Transverse colon (tissue), 4 donors: ENCODE measurements around the gene CDH12. TPM values are rescaled to one million over a fixed set of nuclear protein-coding genes. Genes with fewer than 3 reads are reported as not detected.

Experiments used
- DNase-seq: peaks from one replicate; pipeline ENCODE4 v3.0.0-alpha.2; 2019
- H3K27ac ChIP-seq, 4 donors: fragments of 200-600 bp; sonication (generic); 2 replicates each; pipeline ENCODE4 v1.5.1; 2016 to 2018; ENCODE audit warnings: inconsistent platforms in 4 of 4
- H3K27me3 ChIP-seq: fragments of 200-600 bp; sonication (generic); 2 replicates; pipeline ENCODE4 v1.5.1; 2017; ENCODE audit warnings: inconsistent platforms
- H3K36me3 ChIP-seq, 4 donors: fragments of 200-600 bp; sonication (generic); 2 replicates each; pipeline ENCODE4 v1.5.1; 2017 to 2019; ENCODE audit warnings: inconsistent platforms in 4 of 4
- H3K4me1 ChIP-seq, 4 donors: fragments of 200-600 bp; sonication (generic); 2 replicates each; pipeline ENCODE4 v1.5.1; 2017 to 2020; ENCODE audit warnings: inconsistent platforms in 4 of 4
- H3K4me3 ChIP-seq, 4 donors: fragments of 200-600 bp; sonication (generic); 1 replicate in 1 of 4; 2 replicates in 3 of 4; pipeline versions ENCODE4 v1.5.1 to v1.6.1; 2017 to 2019; ENCODE audit warnings: inconsistent platforms in 4 of 4
- H3K9me3 ChIP-seq, 2 donors: fragments of 200-600 bp; sonication (generic); 2 replicates each; pipeline ENCODE4 v1.5.1; 2017 to 2019; ENCODE audit warnings: inconsistent platforms in 2 of 2
- CTCF ChIP-seq, 5 experiments: fragments of 200-600 bp in 3 of 5; fragments of 450-650 bp in 2 of 5; sonication (generic) in 3 of 5; IDR thresholded peaks; 1 replicate in 2 of 5; 2 replicates in 3 of 5; pipeline ENCODE4 v1.5.1; 2016 to 2017; ENCODE audit warnings: antibody characterized with exemption in 5 of 5, inconsistent platforms in 3 of 5, mild to moderate bottlenecking in 2 of 5, moderate library complexity in 1 of 5
- EP300 ChIP-seq: sonication (generic); formaldehyde crosslinking; IDR thresholded peaks from one replicate; pipeline ENCODE4 v1.6.1; 2017; ENCODE audit warnings: antibody characterized with exemption, low read depth
- POLR2A ChIP-seq: fragments of 450-650 bp; IDR thresholded peaks from one replicate; pipeline ENCODE4 v1.6.1; 2016; ENCODE audit warnings: antibody characterized with exemption, mild to moderate bottlenecking, moderate library complexity
- POLR2AphosphoS5 ChIP-seq, 3 donors: sonication (generic); formaldehyde crosslinking; IDR thresholded peaks; one replicate each; pipeline ENCODE4 v1.6.1; 2016; ENCODE audit warnings: antibody characterized with exemption in 3 of 3
- WGBS, 2 donors: methylation state at CpG; one replicate each; pipeline ENCODE4 v1.1.5; 2018; ENCODE audit warnings: low coverage in 1 of 2; 5-methylcytosine and 5-hydroxymethylcytosine counted together
- in situ Hi-C, 4 donors: fragments of 200-750 bp; cut with MboI; loops; one replicate each; pipeline versions ENCODE4 v1.15.0 to v1.15.1; 2017; ENCODE audit warnings: low sequenced_read_pairs in 3 of 4, low pct_ligation_motif_present in 1 of 4, low pct_unique_long_range_greater_than_20kb in 1 of 4
- intact Hi-C: fragments of 100-400 bp; cut with DNase I; formaldehyde crosslinking; loops from one replicate; pipeline ENCODE4 v1.15.1; 2023; ENCODE audit warnings: low total_unique reads
- total RNA-seq, 4 donors: library from RNA; depleted of rRNA; stranded (reverse); fragments of >200 nt; gene quantifications; one replicate each; pipeline ENCODE4 v1.1.0, GENCODE V29; 2016

The CDH12 gene
- total RNA-seq, 4 donors from 2014 or later, result 0.14 TPM; not detected in 3

GRCh38 chr5:22352493-22352892, 500.7 kb downstream of the CDH12 start:
- H3K4me1 ChIP-seq, result no peaks in the 10 kb centered on the region

DNA sequence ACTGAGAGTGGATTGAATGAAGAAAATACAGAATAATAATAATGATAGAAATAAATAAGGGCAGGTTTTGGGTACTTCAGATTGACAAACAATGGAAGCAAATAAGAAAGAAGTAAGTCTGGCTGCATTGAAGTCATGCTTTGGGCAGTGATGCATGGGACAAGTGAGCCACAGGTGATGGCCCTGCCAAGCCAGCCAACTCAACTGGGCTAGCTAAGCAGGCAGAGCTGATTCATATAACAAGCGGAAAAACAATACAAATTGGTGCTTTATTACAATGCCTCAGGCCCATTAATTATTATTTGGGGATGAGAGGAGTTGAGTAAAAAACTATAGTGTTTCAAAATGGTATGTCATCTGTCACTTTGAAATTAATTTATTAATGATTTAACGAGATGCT, 502.0 kb downstream of the CDH12 start:
- in situ Hi-C loops, result no loop called here
- Histone ChIP-seq H3K27ac (no peak overlapping the region), H3K27me3 (no peaks in the 10 kb centered on the region), H3K4me1 (no peaks in the 10 kb centered on the region), H3K36me3 (no peaks in the 10 kb centered on the region), H3K9me3 (no peaks in the 10 kb centered on the region), H3K4me3 (no peak overlapping the region)
- intact Hi-C loops, result no loop called here
- WGBS, 2 donors, result 75 to 79% methylated on average over 2 of the region's 2 CpGs
- TF ChIP-seq CTCF (IDR thresholded peaks at IDR 0.05) (no peak), POLR2AphosphoS5 (IDR thresholded peaks at IDR 0.05) (no peak), POLR2A (no peak), EP300 (no peak)
- no peak for DNase-seq

More at GRCh38 chr5:22352493-22352892, 500.7 kb downstream of the CDH12 start:
- DNase-seq, result no peak
- 54 to 63% methylated on average over 4 of the region's 4 CpGs for WGBS, 2 donors
- TF ChIP-seq POLR2AphosphoS5 (IDR thresholded peaks at IDR 0.05) (no peak), POLR2A (no peak), EP300 (no peak), CTCF (IDR thresholded peaks at IDR 0.05) (no peak)
- Histone ChIP-seq H3K9me3 (no peaks in the 10 kb centered on the region), H3K27me3 (no peaks in the 10 kb centered on the region), H3K27ac (no peak overlapping the region), H3K4me3 (no peak overlapping the region), H3K36me3 (no peaks in the 10 kb centered on the region)
- in situ Hi-C loops, result no loop called here
- intact Hi-C loops, result no loop called here

GRCh38 chr5:22348027-22348426, 505.1 kb downstream of the CDH12 start:
- 71 to 72% methylated on average over 4 to 6 of the region's 6 CpGs for WGBS, 2 donors
- intact Hi-C loops (no loop called here), in situ Hi-C loops (no loop called here)
- DNase-seq, result no peak
- Histone ChIP-seq H3K4me1 (no peaks in the 10 kb centered on the region), H3K9me3 (no peaks in the 10 kb centered on the region), H3K27me3 (no peaks in the 10 kb centered on the region), H3K36me3 (no peaks in the 10 kb centered on the region), H3K4me3 (no peak overlapping the region), H3K27ac (no peak overlapping the region)
- no peak for TF ChIP-seq EP300
- no peak for TF ChIP-seq CTCF (IDR thresholded peaks at IDR 0.05)
- TF ChIP-seq POLR2AphosphoS5 (IDR thresholded peaks at IDR 0.05), result no peak
- TF ChIP-seq POLR2A, result no peak

DNA sequence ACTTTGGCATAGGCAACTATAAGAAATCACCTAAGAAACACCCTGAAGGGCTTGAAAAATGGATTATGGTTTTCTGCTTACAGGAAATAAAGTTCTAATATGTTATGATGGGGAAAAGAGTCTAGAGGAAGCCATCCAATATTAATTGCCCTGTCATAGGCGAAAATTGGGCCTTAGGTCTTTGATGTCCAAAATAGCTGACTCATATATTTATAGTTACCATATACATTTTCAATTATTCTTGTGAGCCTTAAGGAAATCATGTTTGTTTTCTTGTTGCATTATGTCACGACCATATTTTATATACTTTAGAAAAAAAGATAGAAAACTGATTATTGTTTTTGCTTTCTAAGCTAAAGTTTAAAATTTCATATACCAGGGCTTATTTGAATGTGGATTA, 509.1 kb downstream of the CDH12 start:
- 38 to 47% methylated on average over 2 of the region's 2 CpGs for WGBS, 2 donors
- intact Hi-C loops (no loop called here), in situ Hi-C loops (no loop called here)
- DNase-seq, result no peak
- no peaks in the 10 kb centered on the region for H3K27me3 ChIP-seq
- no peak for TF ChIP-seq POLR2A
- TF ChIP-seq CTCF (IDR thresholded peaks at IDR 0.05), result no peak
- no peak for TF ChIP-seq POLR2AphosphoS5 (IDR thresholded peaks at IDR 0.05)
- no peaks in the 10 kb centered on the region for H3K36me3 ChIP-seq
- no peak overlapping the region for H3K4me3 ChIP-seq
- H3K27ac ChIP-seq, result no peak overlapping the region
- no peaks in the 10 kb centered on the region for H3K4me1 ChIP-seq
- H3K9me3 ChIP-seq, result no peaks in the 10 kb centered on the region
